ENCODE results near the gene RAD18. TPM values are rescaled to one million over a fixed set of nuclear protein-coding genes. Genes with fewer than 3 reads are reported as not detected.

Gene RAD18
- total and polyA plus RNA-seq, 9 of the 15 experiments (the other 6 are each of a cell fraction or from before 2014, with no cell fraction given) = 19.2 to 49.4 (median 34.4) TPM

DNA sequence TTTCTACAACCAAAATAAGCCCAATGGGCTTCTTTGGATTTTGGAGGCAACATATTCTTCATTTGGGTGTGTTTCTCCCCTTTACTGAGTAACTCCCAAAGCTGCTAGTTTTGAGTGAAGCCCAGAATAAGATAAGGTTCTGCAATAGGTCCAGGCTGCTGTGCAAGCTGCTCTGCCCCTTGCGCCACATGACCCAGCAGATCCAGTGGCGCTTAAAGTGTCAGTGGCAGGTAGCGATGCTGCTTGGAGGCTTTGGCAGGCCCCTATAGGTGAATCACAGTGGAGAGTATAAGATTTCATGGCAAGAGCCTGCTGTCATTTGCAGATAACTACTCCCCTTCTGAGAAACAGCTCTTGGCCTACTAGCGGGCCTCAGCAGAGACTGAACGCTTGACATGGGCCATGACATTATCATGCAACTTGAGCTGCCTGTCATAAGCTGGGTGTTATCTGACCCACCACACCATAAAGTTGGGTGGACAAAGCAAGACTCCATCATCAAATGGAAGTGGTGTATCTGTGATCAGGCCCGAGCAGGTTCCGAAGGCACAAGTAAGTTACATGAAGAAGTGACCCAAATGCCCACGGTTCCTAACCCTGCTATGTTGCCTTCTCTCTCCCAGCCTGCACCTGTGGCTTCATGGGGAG lies 105.4 kb downstream of the RAD18 start (continued):
- no peak for TF ChIP-seq MED1 (CRISPR knock-in tag; IDR thresholded peaks at IDR 0.05; ENCODE audit: borderline replicate concordance)
- peak; percentile 98 to 100 for TF ChIP-seq RCOR1 (IDR thresholded peaks at IDR 0.05; ENCODE audit: borderline replicate concordance in 1 of 2, low read depth in 2 of 2, low read length in 2 of 2)
- TF ChIP-seq JUNB (CRISPR knock-in tag; conservative IDR thresholded peaks at IDR 0.05) = no peak
- TF ChIP-seq GABPA (tag; conservative IDR thresholded peaks at IDR 0.05; ENCODE audit: low read depth) = no peak
- no peak for TF ChIP-seq RFX7 (CRISPR knock-in tag; IDR thresholded peaks at IDR 0.05)
- no peak for TF ChIP-seq POLR2G (IDR thresholded peaks at IDR 0.05; ENCODE audit: low read depth, low read length)
- TF ChIP-seq TEAD4 (IDR thresholded peaks at IDR 0.05; ENCODE audit: low read length) = peak; percentile 93
- no peak for TF ChIP-seq TEAD4 (CRISPR knock-in tag; IDR thresholded peaks at IDR 0.05; ENCODE audit: borderline replicate concordance)
- TF ChIP-seq ZFP30 (CRISPR knock-in tag; IDR thresholded peaks at IDR 0.05; ENCODE audit: borderline replicate concordance) = no peak
- TF ChIP-seq XRCC3 (IDR thresholded peaks at IDR 0.05) = no peak
- no peak for TF ChIP-seq ELF4 (CRISPR knock-in tag; IDR thresholded peaks at IDR 0.05)
- TF ChIP-seq SRF (CRISPR knock-in tag; IDR thresholded peaks at IDR 0.05) = no peak; a peak in 1 of 4 replicates
- TF ChIP-seq NCOA1 (IDR thresholded peaks at IDR 0.05; ENCODE audit: low read depth) = peak; percentile 67; the same call in 1 of the 2 replicates
- peak; percentile 95 for TF ChIP-seq TAL1 (IDR thresholded peaks at IDR 0.05)
- TF ChIP-seq, protein P1, sequence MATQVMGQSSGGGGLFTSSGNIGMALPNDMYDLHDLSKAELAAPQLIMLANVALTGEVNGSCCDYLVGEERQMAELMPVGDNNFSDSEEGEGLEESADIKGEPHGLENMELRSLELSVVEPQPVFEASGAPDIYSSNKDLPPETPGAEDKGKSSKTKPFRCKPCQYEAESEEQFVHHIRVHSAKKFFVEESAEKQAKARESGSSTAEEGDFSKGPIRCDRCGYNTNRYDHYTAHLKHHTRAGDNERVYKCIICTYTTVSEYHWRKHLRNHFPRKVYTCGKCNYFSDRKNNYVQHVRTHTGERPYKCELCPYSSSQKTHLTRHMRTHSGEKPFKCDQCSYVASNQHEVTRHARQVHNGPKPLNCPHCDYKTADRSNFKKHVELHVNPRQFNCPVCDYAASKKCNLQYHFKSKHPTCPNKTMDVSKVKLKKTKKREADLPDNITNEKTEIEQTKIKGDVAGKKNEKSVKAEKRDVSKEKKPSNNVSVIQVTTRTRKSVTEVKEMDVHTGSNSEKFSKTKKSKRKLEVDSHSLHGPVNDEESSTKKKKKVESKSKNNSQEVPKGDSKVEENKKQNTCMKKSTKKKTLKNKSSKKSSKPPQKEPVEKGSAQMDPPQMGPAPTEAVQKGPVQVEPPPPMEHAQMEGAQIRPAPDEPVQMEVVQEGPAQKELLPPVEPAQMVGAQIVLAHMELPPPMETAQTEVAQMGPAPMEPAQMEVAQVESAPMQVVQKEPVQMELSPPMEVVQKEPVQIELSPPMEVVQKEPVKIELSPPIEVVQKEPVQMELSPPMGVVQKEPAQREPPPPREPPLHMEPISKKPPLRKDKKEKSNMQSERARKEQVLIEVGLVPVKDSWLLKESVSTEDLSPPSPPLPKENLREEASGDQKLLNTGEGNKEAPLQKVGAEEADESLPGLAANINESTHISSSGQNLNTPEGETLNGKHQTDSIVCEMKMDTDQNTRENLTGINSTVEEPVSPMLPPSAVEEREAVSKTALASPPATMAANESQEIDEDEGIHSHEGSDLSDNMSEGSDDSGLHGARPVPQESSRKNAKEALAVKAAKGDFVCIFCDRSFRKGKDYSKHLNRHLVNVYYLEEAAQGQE (IDR thresholded peaks at IDR 0.05; ENCODE audit: borderline replicate concordance) = peak; percentile 17; the same call in 1 of the 2 replicates
- TF ChIP-seq, protein P1 (CRISPR knock-in tag; IDR thresholded peaks at IDR 0.05; ENCODE audit: low read depth) = no peak
- no peak for TF ChIP-seq DDX20 (tag; IDR thresholded peaks at IDR 0.05; ENCODE audit: low read depth)
- TF ChIP-seq CAMTA2 (CRISPR knock-in tag; conservative IDR thresholded peaks at IDR 0.05) = no peak
- TF ChIP-seq, protein P2, sequence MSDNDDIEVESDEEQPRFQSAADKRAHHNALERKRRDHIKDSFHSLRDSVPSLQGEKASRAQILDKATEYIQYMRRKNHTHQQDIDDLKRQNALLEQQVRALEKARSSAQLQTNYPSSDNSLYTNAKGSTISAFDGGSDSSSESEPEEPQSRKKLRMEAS (CRISPR knock-in tag; IDR thresholded peaks at IDR 0.05) = peak; percentile 74
- no peak for TF ChIP-seq FOXJ2 (tag; IDR thresholded peaks at IDR 0.05)
- TF ChIP-seq, protein P3, sequence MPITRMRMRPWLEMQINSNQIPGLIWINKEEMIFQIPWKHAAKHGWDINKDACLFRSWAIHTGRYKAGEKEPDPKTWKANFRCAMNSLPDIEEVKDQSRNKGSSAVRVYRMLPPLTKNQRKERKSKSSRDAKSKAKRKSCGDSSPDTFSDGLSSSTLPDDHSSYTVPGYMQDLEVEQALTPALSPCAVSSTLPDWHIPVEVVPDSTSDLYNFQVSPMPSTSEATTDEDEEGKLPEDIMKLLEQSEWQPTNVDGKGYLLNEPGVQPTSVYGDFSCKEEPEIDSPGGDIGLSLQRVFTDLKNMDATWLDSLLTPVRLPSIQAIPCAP (CRISPR knock-in tag; IDR thresholded peaks at IDR 0.05; ENCODE audit: borderline replicate concordance) = no peak
